Stimulated activated CD8-positive, alpha-beta memory T cell treated with anti-CD3 and anti-CD28 coated beads, Interleukin-4, amount 100 ng/mL, for 4 hours (primary cell): Measurements from ENCODE around the gene LRRN4CL.
"Not testable (repeated sequence)": the region's sequence is repeated elsewhere in the genome, so short reads cannot be mapped to it uniquely, and the experiment has no call there.

Experiments used
- DNase-seq, 2 donors: peaks; one replicate each; pipeline ENCODE4 v3.0.0-alpha.2; 2020; ENCODE audit warnings: low read depth in 2 of 2, low spot score in 1 of 2

LRRN4CL gene

GRCh38 chr11:62689421-62690183 lies at the start of gene LRRN4CL:
Gene LRRN4CL (minus strand): TSS chr11:62689530. CDS start chr11:62688508, 1,022 bp downstream.
- no peak for DNase-seq

GRCh38 chr11:62737196-62737595 lies 47.9 kb upstream of the LRRN4CL start:
- no peak for DNase-seq

- no peak for DNase-seq
These were observed 43.5 kb upstream of the LRRN4CL start for GRCh38 chr11:62732830-62733229.

- not testable (repeated sequence) for DNase-seq
These were observed 40.7 kb upstream of the LRRN4CL start for GRCh38 chr11:62730076-62730475.

GRCh38 chr11:62728171-62728988 lies 39.0 kb upstream of the LRRN4CL start, which contains the start of gene TTC9C:
Gene TTC9C (plus strand): TSS chr11:62728486. CDS start chr11:62728849, 363 bp downstream.
- peak; percentile 62 to 72 for DNase-seq

GRCh38 chr11:62727872-62728170 lies 38.5 kb upstream of the LRRN4CL start:
- peak; percentile 55 to 64 for DNase-seq

- DNase-seq, result peak; percentile 94 to 97
These were observed 38.0 kb upstream of the LRRN4CL start, which contains the start of gene HNRNPUL2 for GRCh38 chr11:62727165-62727871. Gene HNRNPUL2 (minus strand): TSS chr11:62727457. CDS start chr11:62727156, 301 bp downstream.

GRCh38 chr11:62726915-62727164 lies 37.5 kb upstream of the LRRN4CL start:
- no peak for DNase-seq

GRCh38 chr11:62726156-62726914 lies 37.0 kb upstream of the LRRN4CL start:
- DNase-seq, result no peak

- DNase-seq, result no peak
These were observed 36.3 kb upstream of the LRRN4CL start for GRCh38 chr11:62725646-62726045.

- no peak for DNase-seq
These were observed 34.8 kb upstream of the LRRN4CL start for GRCh38 chr11:62724171-62724570.

GRCh38 chr11:62721994-62722393 lies 32.7 kb upstream of the LRRN4CL start:
- no peak for DNase-seq

GRCh38 chr11:62719302-62719978 lies 30.1 kb upstream of the LRRN4CL start:
- no peak for DNase-seq

GRCh38 chr11:62716816-62717215 lies 27.5 kb upstream of the LRRN4CL start:
- no peak for DNase-seq

GRCh38 chr11:62716206-62716605 lies 26.9 kb upstream of the LRRN4CL start:
- DNase-seq, result no peak

- no peak for DNase-seq
These were observed 26.1 kb upstream of the LRRN4CL start for GRCh38 chr11:62715150-62716130.

- no peak for DNase-seq
These were observed 24.0 kb upstream of the LRRN4CL start for GRCh38 chr11:62713343-62713742.

GRCh38 chr11:62712861-62713260 lies 23.5 kb upstream of the LRRN4CL start:
- no peak for DNase-seq

GRCh38 chr11:62712276-62712812 lies 23.0 kb upstream of the LRRN4CL start:
- DNase-seq, result no peak
